Activated gamma-delta T cell treated with anti-CD3 and anti-CD28 coated beads, Interleukin-2, amount 50 U/mL, for 16 hours (primary cell): ENCODE measurements around the gene SSH2.
"Not testable (repeated sequence)": the region's sequence is repeated elsewhere in the genome, so short reads cannot be mapped to it uniquely, and the experiment has no call there.

Source experiments
- DNase-seq: peaks from one replicate; pipeline ENCODE4 v3.0.0-alpha.2; 2020; ENCODE audit warnings: low read depth

Gene SSH2

DNA sequence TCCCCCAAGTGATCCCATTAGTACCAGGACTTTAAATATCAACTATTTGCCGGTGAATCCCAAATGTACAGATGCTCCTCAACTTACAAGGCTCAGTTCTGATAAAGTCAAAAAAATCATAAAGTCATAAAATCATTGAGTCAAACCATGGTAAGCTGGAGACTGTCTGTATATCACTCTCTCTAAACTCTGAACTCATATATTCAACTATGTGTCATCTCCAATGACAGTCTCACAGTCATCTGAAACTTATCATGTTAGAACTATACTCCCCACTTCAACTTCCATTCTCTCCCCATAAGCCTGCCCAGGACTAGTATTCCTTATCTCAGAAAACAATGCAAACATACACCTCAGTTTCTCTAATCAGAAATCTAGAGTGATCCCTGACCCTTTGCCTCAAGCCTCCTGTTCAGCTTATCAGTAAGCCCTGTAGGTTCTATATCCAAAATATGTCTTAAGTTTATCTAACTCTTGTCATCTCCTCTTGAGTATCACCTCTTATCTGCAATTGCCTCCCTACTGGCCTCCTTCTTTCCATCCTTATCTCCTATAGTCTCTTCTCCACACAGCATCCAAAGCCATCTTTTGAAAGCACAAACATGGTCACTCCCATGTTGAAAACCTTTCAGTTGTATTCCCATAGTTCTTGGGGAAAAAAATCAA is 55.0 kb downstream of the SSH2 start:
- no peak for DNase-seq

DNA sequence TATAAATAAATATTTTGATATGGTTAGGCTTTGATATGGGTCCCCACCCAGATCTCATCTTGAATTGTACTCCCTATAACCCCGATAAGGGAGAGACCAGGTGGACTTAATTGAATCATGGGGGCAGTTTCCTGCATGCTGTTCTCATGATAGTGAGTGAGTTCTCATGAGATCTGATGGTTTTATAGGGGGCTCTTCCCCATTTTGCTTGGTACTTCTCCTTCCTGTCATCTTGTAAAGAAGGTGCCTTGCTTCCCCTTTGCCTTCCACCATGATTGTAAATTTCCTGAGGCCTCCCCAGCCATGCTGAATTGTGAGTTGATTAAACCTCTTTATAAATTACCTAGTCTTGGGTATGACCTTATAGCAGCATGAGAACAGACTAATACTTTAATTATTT is 55.7 kb downstream of the SSH2 start:
- not testable (repeated sequence) for DNase-seq

DNA sequence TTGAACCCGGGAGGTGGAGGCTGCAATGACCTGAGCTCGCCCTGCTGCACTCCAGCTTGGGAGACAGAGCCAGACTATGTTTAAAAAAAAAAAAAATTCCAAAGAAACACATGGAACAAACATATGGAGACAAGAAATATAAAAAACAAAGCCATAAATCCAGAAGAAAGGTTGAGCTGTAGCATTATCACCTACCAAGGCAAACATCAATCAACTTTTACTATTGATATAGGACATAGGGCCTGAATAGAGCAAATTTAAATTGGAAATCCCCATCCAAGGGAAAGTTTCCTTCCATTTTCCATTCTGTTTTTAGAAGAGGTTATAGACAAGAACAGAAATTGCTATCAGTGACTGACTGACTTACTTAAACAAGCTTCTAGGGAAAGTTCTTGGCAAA is 56.6 kb downstream of the SSH2 start:
- DNase-seq, result no peak

DNA sequence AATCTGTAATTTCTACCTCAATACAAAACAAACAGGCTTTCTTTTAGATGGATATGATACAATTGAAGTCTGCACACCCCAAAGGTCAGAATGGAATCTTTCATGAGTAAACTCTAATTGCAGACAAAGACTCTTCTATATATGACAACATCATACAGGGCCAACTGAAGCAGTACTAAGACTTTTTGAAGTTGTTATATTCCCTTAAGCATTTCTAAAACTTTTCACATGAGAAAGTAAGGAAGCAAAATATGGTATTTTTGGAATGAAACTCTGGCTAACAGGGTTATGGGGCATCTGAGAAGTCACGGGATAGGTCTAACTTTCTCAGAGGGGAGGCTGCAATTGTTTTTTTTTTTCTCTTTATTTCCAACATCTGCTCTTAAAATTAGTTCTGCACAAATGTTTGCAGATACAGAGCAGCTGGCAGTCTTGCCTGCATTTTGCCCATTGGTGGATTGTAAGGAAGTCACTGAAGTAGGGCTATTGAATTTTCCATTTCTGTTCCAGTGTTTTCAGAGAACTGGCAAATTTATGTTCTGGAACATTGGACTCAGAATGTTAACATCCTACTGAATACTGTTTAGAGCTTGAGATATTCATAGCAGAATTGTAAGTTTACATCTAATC is 59.1 kb downstream of the SSH2 start:
- no peak for DNase-seq

DNA sequence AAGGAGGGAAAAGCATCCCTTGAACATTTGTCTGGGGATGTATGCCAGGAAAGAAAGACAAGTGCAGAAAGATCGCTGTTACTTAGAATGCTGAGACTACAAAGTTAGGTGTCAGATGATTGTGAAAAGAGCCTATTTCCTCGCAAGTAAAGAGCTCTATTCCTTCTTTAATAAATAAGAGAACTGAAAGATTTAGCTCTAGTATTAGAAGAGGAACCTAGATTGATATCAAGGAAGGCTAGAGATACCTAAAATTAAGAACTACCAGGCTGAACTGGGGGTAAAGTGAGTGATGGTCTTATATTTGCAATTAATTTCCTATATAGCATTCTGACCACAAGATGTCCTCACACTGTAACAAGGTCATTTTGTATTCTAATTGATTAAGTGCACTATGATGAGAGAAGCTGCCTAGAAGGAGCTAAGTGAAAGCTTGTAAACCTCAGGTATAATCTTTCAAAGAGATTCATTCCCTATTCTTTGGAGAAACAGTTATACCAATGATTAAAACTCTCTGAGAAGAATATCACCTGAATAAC is 62.3 kb downstream of the SSH2 start:
- DNase-seq, result no peak

DNA sequence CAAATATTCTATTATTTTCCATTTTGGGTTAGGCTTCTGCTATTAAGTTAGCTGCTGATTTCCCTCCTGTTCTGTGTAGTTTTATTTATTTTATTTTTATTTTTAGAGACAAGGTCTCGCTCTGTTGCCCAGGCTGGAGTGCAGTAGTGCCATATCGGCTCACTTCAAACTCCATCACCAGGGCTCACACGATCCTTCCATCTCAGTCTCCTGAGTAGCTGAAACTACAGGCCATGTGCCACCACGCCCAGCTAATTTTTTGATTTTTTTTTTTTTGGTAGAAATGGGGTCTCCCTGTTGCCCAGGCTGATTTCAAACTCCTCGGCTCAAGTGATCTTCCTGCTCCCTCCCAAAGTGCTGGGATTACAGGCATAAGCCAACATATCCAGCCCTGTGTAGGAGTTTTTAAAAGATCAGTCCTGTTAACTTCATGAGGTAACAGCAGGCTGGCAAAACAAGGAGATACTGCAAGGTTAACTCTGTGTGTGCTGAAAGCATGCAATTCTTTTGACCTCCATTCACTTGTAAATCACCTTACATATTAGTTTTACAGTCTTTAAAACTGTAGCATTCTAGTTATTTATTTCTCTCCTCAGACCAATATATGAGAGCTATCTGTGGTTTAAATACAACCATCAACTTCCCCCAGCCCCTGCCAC is 63.2 kb downstream of the SSH2 start:
- no peak for DNase-seq

DNA sequence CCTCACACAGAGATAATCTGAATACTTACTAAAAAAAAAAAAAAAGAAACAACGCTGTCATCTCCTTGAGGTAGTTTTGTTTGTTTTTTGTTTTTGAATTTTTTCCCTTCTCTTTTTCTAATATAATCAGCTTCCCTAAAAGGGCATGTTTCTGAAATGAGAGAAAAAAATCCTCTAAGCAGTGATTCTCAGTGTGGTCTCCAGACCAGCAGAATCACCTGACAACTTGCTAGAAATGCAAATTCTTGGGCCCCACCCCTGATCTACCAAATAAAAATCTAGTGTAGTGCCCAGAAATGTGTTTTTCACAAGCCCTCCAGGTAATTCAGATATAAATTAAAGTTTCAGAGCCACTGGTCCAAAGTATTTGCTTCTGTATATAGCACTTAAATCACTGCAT is 65.4 kb downstream of the SSH2 start:
- no peak for DNase-seq

DNA sequence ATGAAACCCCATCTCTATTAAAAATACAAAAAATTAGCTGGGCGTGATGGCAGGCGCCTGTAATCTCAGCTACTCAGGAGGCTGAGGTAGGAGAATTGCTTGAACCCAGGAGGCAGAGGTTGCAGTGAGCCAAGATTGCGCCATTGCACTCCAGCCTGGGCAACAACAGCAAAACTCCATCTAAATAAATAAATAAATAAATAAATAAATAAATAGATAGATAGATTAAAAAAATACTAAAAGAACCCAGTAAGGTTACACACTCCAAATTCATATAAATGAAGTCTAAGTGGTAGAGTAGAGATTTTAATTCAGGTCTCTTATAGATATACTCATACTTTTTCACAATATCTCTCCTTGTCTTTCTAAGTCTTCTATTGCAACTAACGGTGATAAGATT is 65.9 kb downstream of the SSH2 start:
- not testable (repeated sequence) for DNase-seq

DNA sequence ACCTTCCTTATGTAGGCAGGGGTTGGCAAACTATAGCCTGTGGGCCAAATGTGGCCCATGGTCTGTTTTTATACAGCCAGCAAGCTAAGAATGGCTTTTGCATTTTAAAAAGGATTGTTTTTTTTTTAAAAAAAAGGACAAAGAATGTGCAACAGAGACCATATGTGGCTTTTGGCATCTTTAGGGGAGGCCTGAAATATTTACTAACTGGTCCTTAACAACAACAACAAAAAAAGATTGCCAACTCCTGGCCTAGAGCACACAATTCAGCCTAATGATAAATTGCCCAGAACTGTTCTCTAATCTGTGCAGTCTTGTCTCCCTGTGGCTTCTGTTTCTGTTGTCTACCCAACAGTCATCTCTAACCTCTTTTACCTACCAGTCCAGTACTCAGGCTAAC is 67.1 kb downstream of the SSH2 start:
- no peak for DNase-seq

DNA sequence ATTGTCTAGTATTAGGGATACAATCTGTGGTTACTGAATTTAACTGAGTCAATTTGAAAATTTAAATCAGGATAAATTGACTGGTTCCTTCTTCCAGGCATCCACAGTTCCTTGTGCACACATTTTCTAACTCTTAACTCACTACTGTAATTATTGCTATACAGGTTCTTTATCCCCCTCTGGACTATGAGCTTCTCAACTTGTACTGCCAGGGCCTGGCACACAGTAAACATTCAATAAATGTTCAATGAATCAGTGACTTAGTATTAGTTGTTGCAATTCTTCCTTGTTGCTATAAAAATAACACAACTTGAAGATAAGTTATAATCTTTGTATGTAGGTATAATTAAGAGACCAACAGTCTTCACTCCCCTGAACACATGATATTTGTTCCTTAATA is 67.9 kb downstream of the SSH2 start:
- no peak for DNase-seq

DNA sequence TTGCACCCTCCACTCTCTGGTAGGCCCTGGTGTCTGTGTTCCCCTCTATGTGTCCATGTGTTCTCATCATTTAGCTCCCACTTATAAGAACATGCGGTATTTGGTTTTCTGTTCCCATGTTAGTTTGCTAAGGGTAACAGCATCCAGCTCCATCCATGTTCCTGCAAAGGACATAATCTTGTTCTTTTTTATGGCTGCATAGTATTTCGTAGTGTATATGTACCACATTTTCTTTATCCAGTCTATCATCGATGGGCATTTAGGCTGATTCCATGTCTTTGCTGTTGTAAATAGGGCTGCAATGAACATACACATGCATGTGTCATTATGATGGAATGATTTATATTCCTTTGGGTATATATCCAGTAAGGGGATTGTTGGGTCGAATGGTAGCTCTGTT is 70.6 kb downstream of the SSH2 start:
- DNase-seq, result not testable (repeated sequence)

DNA sequence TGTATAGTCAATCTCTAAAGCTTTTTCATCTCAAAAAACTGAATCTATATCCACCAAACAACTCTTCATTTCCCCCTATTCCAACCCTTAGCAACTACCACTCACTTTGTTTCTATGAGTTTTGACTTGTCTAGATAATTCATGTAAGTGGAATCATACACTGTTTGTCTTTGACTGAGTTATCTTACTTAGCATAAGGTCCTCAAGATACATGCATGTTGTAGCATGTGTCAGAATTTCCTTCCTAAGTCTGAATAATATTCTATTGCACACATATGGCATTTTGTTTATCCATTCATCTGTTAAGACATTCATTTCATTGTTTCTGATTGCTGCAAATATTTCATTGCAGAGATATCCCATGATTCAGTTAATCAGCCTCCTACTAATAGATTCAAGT is 72.2 kb downstream of the SSH2 start:
- DNase-seq, result no peak

DNA sequence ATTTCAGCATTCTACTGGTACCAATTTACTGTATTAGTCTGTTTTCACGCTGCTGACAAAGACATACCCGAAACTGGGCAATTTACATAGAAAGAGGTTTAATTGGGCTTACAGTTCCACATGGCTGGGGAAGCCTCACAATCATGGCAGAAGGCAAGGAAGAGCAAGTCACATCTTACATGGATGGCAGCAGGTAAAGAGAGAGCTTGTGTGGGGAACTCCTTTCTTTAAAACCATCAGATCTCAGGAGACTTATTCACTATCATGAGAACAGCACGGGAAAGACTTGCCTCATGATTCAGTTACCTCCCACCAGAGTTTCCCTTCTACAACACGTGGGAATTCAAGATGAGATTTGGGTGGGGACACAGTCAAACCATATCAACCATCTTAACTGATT is 72.9 kb downstream of the SSH2 start:
- DNase-seq, result not testable (repeated sequence)

DNA sequence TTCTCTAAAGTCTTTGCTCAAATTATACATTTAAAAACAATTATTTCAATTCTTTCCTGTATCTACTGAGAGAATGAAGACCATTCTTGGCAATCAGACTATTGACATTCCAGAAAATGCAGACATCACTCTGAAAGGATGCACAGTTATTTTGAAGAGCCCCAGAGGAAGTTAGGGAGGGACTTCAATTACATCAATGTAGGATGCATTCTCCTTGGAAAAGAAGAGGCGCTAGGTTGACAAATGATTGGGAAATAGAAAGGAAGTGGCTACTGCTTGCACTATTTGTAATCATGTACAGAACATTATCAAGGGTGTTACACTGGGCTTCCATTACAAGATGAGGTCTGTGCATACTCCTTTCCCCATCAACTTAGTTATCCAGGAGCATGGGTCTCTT is 74.3 kb downstream of the SSH2 start:
- no peak for DNase-seq

DNA sequence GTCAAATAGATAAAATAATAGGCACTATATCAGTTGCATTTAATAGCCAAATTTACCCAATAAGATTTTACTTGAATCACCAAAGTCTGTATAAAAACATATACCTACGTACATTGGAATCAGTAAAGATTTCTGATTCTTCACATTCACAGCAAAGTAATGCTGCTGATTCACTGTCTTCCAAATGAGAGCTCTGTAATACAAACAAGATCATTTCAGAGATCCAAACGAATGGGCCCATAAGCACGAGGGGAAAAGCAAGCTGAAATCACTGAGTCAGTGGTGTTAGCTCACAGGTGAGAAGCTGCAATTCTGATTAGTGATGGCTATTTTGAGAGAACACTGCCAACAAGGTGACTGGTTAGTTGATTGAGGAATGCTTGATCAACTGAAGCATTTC is 81.3 kb downstream of the SSH2 start:
- no peak for DNase-seq

DNA sequence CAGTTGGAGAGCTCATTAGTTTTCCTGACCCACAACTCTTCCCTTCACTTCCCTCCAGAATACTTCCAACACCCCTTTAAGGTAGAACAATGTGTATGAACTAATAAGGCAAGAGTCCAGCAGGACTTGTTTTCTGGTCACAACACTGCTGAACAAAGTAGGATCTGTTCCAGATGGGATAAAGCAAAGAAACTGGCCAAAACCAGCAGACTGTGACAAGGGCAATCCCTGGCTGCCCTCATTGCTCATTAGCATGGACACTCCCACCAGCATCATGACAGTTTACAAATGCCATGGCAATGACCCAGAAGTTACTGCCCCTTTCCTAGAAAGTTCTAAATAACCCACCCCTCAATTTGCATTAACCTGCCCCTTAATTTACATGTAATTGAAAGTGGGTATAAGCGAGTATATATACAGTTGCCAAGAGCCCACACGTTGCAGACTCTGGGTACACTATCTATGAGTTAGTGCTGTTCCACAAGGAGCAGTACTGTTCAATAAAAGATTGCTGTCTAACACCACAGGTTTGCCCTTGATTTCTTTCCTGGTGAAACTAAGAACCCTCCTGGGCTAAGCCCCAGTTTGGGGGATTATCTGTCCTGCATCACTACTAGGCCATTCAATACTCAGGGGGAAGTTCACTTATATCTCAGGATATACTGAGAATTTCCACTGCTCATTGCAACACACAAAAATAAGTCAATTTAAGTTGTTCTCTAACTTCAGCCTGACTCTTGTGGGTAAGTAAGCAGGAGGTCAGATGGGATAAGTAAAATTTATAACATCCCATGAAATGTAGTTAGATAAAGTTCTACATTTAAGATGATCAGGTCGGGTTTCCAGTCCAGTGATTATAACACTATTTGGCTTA is 82.3 kb downstream of the SSH2 start:
- no peak for DNase-seq

DNA sequence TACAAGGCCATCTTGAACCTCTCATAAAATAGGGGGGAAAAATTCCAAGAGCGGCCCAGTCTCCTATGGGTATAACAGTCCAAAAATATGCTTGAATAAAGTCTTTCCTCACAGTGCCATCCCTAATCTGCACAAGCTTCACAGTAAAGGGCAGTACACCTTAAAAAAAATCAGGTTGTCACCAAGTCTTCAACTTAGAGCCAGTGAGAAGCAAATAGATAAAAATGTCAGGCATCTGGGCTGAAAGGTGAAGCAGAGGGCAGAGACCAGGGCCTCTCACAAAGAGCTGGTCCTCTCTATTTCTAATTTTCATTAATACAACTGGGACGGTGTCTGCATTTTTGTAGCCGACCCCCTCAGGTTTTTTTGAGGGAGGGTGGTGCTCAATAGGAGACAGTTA is 82.9 kb downstream of the SSH2 start:
- DNase-seq, result no peak

DNA sequence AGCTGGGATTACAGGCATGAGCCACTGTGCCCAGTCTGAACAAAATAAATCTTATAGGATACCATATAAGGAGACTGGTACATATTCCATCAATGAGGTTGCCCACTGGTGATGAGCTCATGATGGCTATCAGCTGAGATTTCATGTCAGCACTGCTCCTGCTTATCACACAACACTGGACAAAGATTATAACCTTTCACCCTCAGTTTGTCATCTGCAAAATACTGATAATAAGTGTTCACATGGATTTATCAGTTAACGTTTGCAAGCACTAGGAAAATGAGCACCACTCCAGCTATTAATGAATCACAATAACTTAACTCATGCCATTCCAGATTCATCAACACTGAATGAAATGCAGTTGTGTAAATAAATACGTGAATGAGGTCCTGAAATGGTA is 83.7 kb downstream of the SSH2 start:
- DNase-seq, result no peak

DNA sequence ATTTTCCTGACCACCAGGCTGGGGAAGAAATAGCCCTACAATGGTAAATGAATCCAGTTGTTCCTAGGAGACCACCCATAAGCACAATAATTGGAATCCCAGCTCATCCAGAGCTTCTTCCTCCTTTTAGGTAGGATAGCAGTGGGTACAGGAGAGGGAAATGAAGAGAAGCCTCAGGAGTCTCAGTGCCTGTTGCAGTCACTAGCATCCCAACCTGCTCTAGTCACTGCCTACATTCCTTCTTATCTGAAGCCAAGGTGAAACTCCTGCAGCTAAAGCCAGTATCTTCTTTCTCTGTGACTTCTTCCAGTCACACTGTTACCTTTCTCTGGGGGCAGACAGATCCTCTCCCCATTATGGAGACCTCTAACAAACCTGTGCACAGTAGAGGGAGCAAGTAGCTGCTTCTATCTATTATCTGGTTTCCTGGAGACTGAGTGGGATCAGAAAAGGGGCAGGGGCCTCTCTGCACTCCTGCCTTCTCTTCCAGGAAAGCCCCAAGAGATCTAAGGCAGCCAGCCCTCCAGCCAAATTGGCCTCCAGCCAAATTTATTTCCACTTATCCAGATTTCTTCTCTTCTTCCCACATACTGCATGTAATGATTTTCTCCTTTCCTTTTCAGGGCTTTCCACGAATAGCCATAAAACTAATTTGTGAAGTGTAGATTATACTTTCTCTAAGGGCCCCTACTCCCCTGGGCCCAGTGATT is 85.5 kb downstream of the SSH2 start:
- DNase-seq, result no peak

DNA sequence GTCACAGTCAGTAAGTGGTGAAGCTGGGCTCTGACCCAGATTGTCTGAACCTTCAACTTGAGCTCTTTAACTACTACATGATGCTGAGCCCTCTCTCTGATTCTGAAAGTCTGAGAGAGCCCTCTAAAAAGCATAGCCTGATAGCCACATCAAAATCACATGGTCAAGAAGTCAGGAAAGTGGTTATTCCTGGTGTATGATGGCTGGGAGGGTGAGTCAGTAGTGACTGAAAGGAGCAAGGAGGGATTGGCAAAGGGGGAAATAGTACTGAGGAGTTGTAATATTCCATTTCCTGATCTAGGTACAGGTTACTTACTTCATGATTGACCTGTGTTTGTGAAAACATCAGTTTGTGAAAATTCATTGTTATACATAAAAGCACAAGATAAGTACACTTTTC is 89.1 kb downstream of the SSH2 start:
- no peak for DNase-seq

DNA sequence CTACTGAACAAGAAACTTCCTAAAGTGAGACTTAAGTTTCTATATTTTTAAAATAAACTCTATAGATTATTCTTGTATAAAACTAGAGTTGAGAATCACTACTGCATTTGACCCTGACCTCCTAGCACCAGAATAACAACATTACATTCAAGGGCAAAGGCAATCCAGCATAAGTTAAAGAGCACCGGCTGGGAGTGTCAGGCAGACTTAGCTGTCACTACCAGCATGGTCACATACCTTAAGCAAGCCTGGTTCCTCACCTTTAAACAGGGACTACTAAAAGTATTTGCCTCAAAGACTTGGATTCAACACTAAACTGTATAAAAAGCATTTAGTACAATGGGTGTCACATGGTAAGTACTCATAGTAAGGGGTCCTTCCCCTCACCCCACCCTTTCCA is 90.4 kb downstream of the SSH2 start:
- DNase-seq, result no peak

DNA sequence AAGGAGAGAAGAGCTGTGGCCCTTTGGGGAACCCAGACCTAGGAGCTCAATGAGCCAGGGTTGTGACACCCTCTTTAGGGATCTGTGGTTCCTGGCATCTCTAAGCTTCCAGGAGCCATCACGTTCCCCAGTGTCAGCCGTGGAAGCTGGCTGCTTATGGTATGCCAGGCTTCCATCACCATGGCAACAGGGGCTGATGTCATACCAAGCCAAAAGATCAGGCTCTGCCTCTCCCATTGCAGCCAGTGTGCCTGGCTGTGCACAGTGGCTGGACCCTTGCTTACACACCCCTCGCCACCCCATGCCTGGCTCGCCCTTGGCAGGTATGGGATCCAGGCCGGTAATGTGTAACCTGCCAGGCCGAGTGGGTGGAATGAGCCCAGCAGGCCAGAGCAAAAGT is 91.1 kb downstream of the SSH2 start:
- no peak for DNase-seq
